ENCODE results near the gene ZFYVE28.

GRCh38 chr4:2451821-2452785, 33.7 kb upstream of the ZFYVE28 start:
- TF ChIP-seq CTCF (IDR thresholded peaks at IDR 0.05; ENCODE audit: insufficient read depth, low read length, poor library complexity, severe bottlenecking) (no peak), EZH2phosphoT487 (conservative IDR thresholded peaks at IDR 0.05; ENCODE audit: low read length) (no peak)

All from SU-DHL-6 (cell line).